ENCODE measurements around the gene GRIN2B. TPM values are rescaled to one million over a fixed set of nuclear protein-coding genes. Genes with fewer than 3 reads are reported as not detected.

The GRIN2B gene
- total RNA-seq, 1 experiment from 2014 or later, result 1.6 TPM

DNA sequence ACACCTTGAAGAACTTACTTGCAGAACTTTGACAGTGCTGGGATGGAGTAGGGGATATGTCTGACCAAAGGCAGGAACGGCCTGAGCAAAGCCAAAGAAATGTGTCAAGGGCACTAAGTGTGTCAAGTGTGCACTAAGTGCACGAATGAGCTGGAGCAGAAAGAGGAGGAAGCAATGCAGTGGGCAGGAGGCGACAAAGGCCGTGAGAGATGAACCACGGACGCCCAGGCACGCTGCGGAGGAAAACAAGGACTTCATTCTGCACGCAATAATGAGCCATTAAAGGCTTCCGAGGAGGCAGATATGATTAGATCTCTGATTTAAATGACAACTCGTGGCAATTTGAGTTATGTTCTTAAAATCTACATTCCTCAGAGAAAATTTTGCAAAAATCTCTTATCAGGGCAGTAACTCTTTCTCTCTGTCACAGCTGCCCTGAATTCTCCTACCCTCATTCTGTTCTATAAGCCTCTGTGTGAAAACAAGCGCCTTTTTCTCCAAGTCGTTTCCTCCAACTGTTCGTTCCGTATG lies 25.3 kb downstream of the GRIN2B start:
- Mint-ChIP-seq H3K9me3 (peaks cover 3% of the 10 kb centered on the region; the same call in 1 of the 2 replicates), H3K4me3 (no peak overlapping the region), H3K27me3 (ENCODE audit: low read depth) (no peaks in the 10 kb centered on the region; the same call in 1 of the 2 replicates), H3K36me3 (0 out of 2 replicates have a peak, but pooled peaks cover 3% of the 10 kb centered on the region), H3K4me1 (peaks cover 28% of the 10 kb centered on the region), H3K27ac (no peak overlapping the region)
- POLR2A ChIA-PET, result no interaction called here
- DNase-seq (ENCODE audit: low spot score) (no peak), ATAC-seq (no peak)
- CTCF ChIA-PET, result no interaction called here
- TF ChIP-seq GTF2I (CRISPR knock-in tag; conservative IDR thresholded peaks at IDR 0.05), result no peak
- TF ChIP-seq, protein P1, sequence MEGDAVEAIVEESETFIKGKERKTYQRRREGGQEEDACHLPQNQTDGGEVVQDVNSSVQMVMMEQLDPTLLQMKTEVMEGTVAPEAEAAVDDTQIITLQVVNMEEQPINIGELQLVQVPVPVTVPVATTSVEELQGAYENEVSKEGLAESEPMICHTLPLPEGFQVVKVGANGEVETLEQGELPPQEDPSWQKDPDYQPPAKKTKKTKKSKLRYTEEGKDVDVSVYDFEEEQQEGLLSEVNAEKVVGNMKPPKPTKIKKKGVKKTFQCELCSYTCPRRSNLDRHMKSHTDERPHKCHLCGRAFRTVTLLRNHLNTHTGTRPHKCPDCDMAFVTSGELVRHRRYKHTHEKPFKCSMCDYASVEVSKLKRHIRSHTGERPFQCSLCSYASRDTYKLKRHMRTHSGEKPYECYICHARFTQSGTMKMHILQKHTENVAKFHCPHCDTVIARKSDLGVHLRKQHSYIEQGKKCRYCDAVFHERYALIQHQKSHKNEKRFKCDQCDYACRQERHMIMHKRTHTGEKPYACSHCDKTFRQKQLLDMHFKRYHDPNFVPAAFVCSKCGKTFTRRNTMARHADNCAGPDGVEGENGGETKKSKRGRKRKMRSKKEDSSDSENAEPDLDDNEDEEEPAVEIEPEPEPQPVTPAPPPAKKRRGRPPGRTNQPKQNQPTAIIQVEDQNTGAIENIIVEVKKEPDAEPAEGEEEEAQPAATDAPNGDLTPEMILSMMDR (IDR thresholded peaks at IDR 0.05), result no peak
- TF ChIP-seq IRF2 (CRISPR knock-in tag; IDR thresholded peaks at IDR 0.05; ENCODE audit: borderline replicate concordance, low read depth), result no peak
- TF ChIP-seq SMAD3 (CRISPR knock-in tag; IDR thresholded peaks at IDR 0.05; ENCODE audit: borderline replicate concordance), result no peak
- TF ChIP-seq FOXJ3 (CRISPR knock-in tag; IDR thresholded peaks at IDR 0.05; ENCODE audit: borderline replicate concordance), result no peak
- no peak for TF ChIP-seq ZNF263 (CRISPR knock-in tag; IDR thresholded peaks at IDR 0.05; ENCODE audit: low read depth)
- TF ChIP-seq, protein P2, sequence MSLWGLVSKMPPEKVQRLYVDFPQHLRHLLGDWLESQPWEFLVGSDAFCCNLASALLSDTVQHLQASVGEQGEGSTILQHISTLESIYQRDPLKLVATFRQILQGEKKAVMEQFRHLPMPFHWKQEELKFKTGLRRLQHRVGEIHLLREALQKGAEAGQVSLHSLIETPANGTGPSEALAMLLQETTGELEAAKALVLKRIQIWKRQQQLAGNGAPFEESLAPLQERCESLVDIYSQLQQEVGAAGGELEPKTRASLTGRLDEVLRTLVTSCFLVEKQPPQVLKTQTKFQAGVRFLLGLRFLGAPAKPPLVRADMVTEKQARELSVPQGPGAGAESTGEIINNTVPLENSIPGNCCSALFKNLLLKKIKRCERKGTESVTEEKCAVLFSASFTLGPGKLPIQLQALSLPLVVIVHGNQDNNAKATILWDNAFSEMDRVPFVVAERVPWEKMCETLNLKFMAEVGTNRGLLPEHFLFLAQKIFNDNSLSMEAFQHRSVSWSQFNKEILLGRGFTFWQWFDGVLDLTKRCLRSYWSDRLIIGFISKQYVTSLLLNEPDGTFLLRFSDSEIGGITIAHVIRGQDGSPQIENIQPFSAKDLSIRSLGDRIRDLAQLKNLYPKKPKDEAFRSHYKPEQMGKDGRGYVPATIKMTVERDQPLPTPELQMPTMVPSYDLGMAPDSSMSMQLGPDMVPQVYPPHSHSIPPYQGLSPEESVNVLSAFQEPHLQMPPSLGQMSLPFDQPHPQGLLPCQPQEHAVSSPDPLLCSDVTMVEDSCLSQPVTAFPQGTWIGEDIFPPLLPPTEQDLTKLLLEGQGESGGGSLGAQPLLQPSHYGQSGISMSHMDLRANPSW (CRISPR knock-in tag; conservative IDR thresholded peaks at IDR 0.05; ENCODE audit: low read depth), result no peak
- TF ChIP-seq ZNF138 (CRISPR knock-in tag; conservative IDR thresholded peaks at IDR 0.05), result no peak
- TF ChIP-seq CDX4 (CRISPR knock-in tag; IDR thresholded peaks at IDR 0.05; ENCODE audit: borderline replicate concordance), result no peak
- TF ChIP-seq RORB (CRISPR knock-in tag; IDR thresholded peaks at IDR 0.05), result no peak
- no peak for TF ChIP-seq ZNF317 (CRISPR knock-in tag; IDR thresholded peaks at IDR 0.05; ENCODE audit: borderline replicate concordance, low read depth)

GRCh38 chr12:13952096-13952495 lies 29.3 kb downstream of the GRIN2B start:
- Mint-ChIP-seq H3K4me3 (no peak overlapping the region), H3K27ac (no peak overlapping the region), H3K4me1 (peaks cover 11% of the 10 kb centered on the region), H3K27me3 (ENCODE audit: low read depth) (no peaks in the 10 kb centered on the region), H3K9me3 (peaks cover 3% of the 10 kb centered on the region; the same call in 1 of the 2 replicates), H3K36me3 (0 out of 2 replicates have a peak, but pooled peaks cover 3% of the 10 kb centered on the region)
- POLR2A ChIA-PET, result no interaction called here
- TF ChIP-seq, protein P3, sequence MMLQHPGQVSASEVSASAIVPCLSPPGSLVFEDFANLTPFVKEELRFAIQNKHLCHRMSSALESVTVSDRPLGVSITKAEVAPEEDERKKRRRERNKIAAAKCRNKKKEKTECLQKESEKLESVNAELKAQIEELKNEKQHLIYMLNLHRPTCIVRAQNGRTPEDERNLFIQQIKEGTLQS (CRISPR knock-in tag; conservative IDR thresholded peaks at IDR 0.05), result no peak
- TF ChIP-seq MXD4 (CRISPR knock-in tag; IDR thresholded peaks at IDR 0.05; ENCODE audit: borderline replicate concordance) (no peak), NR3C1 (CRISPR knock-in tag; conservative IDR thresholded peaks at IDR 0.05; ENCODE audit: low read depth) (no peak)
- TF ChIP-seq, protein P4, sequence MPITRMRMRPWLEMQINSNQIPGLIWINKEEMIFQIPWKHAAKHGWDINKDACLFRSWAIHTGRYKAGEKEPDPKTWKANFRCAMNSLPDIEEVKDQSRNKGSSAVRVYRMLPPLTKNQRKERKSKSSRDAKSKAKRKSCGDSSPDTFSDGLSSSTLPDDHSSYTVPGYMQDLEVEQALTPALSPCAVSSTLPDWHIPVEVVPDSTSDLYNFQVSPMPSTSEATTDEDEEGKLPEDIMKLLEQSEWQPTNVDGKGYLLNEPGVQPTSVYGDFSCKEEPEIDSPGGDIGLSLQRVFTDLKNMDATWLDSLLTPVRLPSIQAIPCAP (CRISPR knock-in tag; IDR thresholded peaks at IDR 0.05), result no peak
- no peak for DNase-seq (ENCODE audit: low spot score)
- no peak for ATAC-seq
- CTCF ChIA-PET, result interaction anchor here (1.3 kb wide), 1 partner anchor 11 kb away, joined by 3 read pairs; no protein-coding TSS in a partner anchor

DNA sequence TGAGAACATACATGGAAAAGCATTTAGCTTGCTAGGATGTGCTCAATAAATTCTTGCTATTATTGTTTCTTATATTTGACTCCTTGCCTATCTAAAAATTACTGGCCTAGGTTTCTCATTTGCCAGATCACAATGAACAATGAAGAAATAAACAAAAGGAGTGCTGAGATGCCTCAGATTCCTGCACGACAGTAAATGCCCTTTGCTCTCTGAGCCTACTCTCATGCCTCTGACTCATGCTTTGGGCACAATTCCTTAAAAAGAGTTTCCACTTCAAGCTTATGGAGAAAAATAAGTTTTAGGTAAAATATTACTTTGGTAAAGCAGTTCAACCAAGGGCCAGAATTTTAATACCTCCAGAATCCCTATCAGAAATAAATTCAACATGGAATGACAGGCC lies 30.9 kb downstream of the GRIN2B start:
- no peaks in the 10 kb centered on the region for H3K27me3 Mint-ChIP-seq (ENCODE audit: low read depth)
- CTCF ChIA-PET, result interaction anchor here (1.1 to 1.2 kb wide), 2 partner anchors 9 to 188 kb away, joined by 4 to 6 read pairs; no protein-coding TSS in a partner anchor
- ATAC-seq, result peak; percentile 64
- no peak for TF ChIP-seq JUN (CRISPR knock-in tag; IDR thresholded peaks at IDR 0.05)
- no peak for TF ChIP-seq CDX4 (CRISPR knock-in tag; IDR thresholded peaks at IDR 0.05; ENCODE audit: borderline replicate concordance)
- no peak for TF ChIP-seq E2F1 (CRISPR knock-in tag; IDR thresholded peaks at IDR 0.05)
- no peak for TF ChIP-seq FOXK1 (CRISPR knock-in tag; IDR thresholded peaks at IDR 0.05)
- TF ChIP-seq ZNF121 (CRISPR knock-in tag; IDR thresholded peaks at IDR 0.05), result no peak
- no peak for TF ChIP-seq ELF4 (CRISPR knock-in tag; IDR thresholded peaks at IDR 0.05; ENCODE audit: low read depth)
- no peak for TF ChIP-seq NR3C1 (CRISPR knock-in tag; conservative IDR thresholded peaks at IDR 0.05; ENCODE audit: low read depth)

More for the DNA sequence above, 30.9 kb downstream of the GRIN2B start:
- peak overlapping the region; percentile 16; the same call in 1 of the 2 replicates for H3K27ac Mint-ChIP-seq
- POLR2A ChIA-PET, result no interaction called here
- peaks cover 11% of the 10 kb centered on the region for H3K4me1 Mint-ChIP-seq
- H3K4me3 Mint-ChIP-seq, result no peak overlapping the region
- DNase-seq (ENCODE audit: low spot score), result no peak
- peaks cover 3% of the 10 kb centered on the region; the same call in 1 of the 2 replicates for H3K9me3 Mint-ChIP-seq
- H3K36me3 Mint-ChIP-seq, result 0 out of 2 replicates have a peak, but pooled peaks cover 3% of the 10 kb centered on the region

Data from WTC11 (cell line).